ENCODE data around the gene TRIM32. TPM values are rescaled to one million over a fixed set of nuclear protein-coding genes. Genes with fewer than 3 reads are reported as not detected.

Gene TRIM32
- polyA plus RNA-seq, 1 of the 3 experiments (the other 2 are of a cell fraction) = 10.2 TPM

DNA sequence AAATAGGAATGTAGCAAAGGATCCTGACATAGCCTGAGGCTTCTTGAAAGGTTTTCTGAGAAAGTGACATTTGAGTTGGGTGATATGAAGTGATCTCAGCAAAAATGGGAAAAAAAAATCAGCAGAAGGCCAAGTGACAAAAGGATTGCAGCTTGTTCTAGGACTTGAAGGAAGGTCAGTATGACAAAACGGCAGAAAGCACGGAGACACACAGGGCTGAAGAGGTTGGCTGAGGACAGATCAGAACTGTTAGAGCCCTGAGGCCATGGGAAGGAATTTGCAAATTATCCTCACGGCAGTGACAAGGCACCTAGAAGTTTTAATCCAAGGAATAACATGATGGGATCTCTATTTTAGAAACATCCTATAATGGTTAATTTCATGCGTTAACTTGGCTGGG is 31.0 kb downstream of the TRIM32 start:
- Histone ChIP-seq H3K4me2 (no peak overlapping the region), H2AFZ (ENCODE audit: low read depth) (no peak overlapping the region), H3K9ac (no peak overlapping the region), H3K36me3 (replicated peaks in 1 of 2; ENCODE audit: control insufficient read depth in 1 of 2, insufficient read depth in 2 of 2, low read length in 1 of 2) (peaks cover 0 to 2% of the 10 kb centered on the region in 2 experiments), H3K27me3 (ENCODE audit: insufficient read depth) (no peaks in the 10 kb centered on the region), H3K27ac (ENCODE audit: low read depth in 2 of 2, low read length in 1 of 2) (no peak overlapping the region), H3F3A (replicated peaks; ENCODE audit: insufficient read depth) (no peaks in the 10 kb centered on the region), H4K20me1 (ENCODE audit: insufficient read depth) (no peaks in the 10 kb centered on the region), H3K9me3 (no peaks in the 10 kb centered on the region), H3K79me2 (ENCODE audit: insufficient read depth) (no peaks in the 10 kb centered on the region), H3K4me1 (ENCODE audit: control insufficient read depth in 1 of 2, insufficient read depth in 2 of 2, low read depth in 1 of 2, low read length in 1 of 2) (peaks cover 0 to 9% of the 10 kb centered on the region in 2 experiments; a peak in 1 of 4 replicates), H3K9me2 (no peaks in the 10 kb centered on the region), H3K4me3 (ENCODE audit: low read depth in 2 of 2, low read length in 1 of 2) (no peak overlapping the region)
- CTCF ChIA-PET = interaction anchor here (4.3 kb wide), 1 partner anchor 19 kb away, joined by 17 read pairs; no protein-coding TSS in a partner anchor
- POLR2A ChIA-PET = no interaction called here
- DNase-seq = no peak
- 88% methylated on average over 4 of the region's 4 CpGs for WGBS (ENCODE audit: low lambda C conversion rate)
- TF ChIP-seq RAD21 (IDR thresholded peaks at IDR 0.05; ENCODE audit: low read length) (no peak), MEF2A (IDR thresholded peaks at IDR 0.05; ENCODE audit: borderline replicate concordance, low read depth) (no peak), POLR2AphosphoS5 (IDR thresholded peaks at IDR 0.05; ENCODE audit: low read depth, low read length) (no peak), TEAD4 (IDR thresholded peaks at IDR 0.05; ENCODE audit: borderline replicate concordance, insufficient read depth) (no peak), FOXM1 (IDR thresholded peaks at IDR 0.05; ENCODE audit: low read depth) (no peak), NRF1 (IDR thresholded peaks at IDR 0.05; ENCODE audit: low read depth, low read length) (no peak), SIN3A (IDR thresholded peaks at IDR 0.05; ENCODE audit: borderline replicate concordance, low read depth, low read length) (no peak), EP300 (IDR thresholded peaks at IDR 0.05; ENCODE audit: borderline replicate concordance in 1 of 2, low read depth in 1 of 2, low read length in 1 of 2) (no peak), ELF1 (IDR thresholded peaks at IDR 0.05) (no peak), FOXJ3 (CRISPR knock-in tag; IDR thresholded peaks at IDR 0.05) (no peak), GABPA (IDR thresholded peaks at IDR 0.05; ENCODE audit: low read depth) (no peak), RCOR1 (IDR thresholded peaks at IDR 0.05; ENCODE audit: low read length) (no peak)
- TF ChIP-seq, protein P1, sequence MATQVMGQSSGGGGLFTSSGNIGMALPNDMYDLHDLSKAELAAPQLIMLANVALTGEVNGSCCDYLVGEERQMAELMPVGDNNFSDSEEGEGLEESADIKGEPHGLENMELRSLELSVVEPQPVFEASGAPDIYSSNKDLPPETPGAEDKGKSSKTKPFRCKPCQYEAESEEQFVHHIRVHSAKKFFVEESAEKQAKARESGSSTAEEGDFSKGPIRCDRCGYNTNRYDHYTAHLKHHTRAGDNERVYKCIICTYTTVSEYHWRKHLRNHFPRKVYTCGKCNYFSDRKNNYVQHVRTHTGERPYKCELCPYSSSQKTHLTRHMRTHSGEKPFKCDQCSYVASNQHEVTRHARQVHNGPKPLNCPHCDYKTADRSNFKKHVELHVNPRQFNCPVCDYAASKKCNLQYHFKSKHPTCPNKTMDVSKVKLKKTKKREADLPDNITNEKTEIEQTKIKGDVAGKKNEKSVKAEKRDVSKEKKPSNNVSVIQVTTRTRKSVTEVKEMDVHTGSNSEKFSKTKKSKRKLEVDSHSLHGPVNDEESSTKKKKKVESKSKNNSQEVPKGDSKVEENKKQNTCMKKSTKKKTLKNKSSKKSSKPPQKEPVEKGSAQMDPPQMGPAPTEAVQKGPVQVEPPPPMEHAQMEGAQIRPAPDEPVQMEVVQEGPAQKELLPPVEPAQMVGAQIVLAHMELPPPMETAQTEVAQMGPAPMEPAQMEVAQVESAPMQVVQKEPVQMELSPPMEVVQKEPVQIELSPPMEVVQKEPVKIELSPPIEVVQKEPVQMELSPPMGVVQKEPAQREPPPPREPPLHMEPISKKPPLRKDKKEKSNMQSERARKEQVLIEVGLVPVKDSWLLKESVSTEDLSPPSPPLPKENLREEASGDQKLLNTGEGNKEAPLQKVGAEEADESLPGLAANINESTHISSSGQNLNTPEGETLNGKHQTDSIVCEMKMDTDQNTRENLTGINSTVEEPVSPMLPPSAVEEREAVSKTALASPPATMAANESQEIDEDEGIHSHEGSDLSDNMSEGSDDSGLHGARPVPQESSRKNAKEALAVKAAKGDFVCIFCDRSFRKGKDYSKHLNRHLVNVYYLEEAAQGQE (IDR thresholded peaks at IDR 0.05; ENCODE audit: low read depth, low read length) = no peak
- TF ChIP-seq, protein P2, sequence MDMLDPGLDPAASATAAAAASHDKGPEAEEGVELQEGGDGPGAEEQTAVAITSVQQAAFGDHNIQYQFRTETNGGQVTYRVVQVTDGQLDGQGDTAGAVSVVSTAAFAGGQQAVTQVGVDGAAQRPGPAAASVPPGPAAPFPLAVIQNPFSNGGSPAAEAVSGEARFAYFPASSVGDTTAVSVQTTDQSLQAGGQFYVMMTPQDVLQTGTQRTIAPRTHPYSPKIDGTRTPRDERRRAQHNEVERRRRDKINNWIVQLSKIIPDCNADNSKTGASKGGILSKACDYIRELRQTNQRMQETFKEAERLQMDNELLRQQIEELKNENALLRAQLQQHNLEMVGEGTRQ (IDR thresholded peaks at IDR 0.05; ENCODE audit: borderline replicate concordance, low read depth, low read length) = no peak
- TF ChIP-seq, protein P3, sequence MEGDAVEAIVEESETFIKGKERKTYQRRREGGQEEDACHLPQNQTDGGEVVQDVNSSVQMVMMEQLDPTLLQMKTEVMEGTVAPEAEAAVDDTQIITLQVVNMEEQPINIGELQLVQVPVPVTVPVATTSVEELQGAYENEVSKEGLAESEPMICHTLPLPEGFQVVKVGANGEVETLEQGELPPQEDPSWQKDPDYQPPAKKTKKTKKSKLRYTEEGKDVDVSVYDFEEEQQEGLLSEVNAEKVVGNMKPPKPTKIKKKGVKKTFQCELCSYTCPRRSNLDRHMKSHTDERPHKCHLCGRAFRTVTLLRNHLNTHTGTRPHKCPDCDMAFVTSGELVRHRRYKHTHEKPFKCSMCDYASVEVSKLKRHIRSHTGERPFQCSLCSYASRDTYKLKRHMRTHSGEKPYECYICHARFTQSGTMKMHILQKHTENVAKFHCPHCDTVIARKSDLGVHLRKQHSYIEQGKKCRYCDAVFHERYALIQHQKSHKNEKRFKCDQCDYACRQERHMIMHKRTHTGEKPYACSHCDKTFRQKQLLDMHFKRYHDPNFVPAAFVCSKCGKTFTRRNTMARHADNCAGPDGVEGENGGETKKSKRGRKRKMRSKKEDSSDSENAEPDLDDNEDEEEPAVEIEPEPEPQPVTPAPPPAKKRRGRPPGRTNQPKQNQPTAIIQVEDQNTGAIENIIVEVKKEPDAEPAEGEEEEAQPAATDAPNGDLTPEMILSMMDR (IDR thresholded peaks at IDR 0.05) = no peak
